Amniotic stem cell (primary cell): ENCODE results near the gene PGGHG.
"Not testable (repeated sequence)": the region's sequence is repeated elsewhere in the genome, so short reads cannot be mapped to it uniquely, and the experiment has no call there.

ENCODE experiments used
- DNase-seq: peaks from one replicate; lab custom pipeline; 2025; lab: John Stamatoyannopoulos, UW

Gene PGGHG

DNA sequence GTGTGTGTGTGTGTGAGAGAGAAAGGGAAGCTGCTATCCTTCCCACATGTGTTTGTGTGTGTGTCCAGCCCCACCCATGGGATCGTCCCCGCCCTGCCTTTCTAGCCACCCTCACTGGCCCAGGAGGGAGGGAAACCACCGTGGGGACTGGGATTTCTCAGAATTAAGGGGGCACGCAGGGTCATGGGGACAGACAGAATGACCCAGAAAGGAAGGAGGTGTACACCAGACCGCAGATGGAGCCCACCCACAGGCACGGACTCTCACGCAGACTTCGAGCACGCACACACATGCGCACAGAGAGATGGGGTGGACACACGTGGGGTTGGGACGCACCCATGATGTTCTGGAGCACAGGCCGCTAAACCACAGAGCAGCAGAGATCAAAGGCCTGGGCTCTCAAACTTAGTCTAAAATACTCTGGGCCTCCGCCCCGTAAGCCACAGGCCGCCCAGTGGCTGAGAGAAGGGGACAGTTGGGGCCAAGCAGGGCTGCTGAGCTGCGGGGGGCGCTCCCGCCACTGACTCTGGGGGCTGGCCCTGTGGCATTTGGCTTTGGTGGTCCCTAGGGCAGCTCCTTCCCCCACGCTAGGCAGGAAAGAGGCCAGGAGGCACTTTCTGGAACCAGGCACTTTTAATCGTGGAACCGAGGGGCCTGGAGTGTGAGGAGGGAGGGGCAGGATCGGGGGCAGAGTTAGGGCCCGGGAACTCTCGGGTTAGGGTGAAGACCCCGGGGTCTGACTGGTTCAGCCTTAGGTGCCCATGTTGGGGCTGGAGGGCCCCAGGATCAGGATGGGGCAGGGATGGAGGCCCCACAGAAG is 8.9 kb downstream of the PGGHG start:
- DNase-seq: no peak

DNA sequence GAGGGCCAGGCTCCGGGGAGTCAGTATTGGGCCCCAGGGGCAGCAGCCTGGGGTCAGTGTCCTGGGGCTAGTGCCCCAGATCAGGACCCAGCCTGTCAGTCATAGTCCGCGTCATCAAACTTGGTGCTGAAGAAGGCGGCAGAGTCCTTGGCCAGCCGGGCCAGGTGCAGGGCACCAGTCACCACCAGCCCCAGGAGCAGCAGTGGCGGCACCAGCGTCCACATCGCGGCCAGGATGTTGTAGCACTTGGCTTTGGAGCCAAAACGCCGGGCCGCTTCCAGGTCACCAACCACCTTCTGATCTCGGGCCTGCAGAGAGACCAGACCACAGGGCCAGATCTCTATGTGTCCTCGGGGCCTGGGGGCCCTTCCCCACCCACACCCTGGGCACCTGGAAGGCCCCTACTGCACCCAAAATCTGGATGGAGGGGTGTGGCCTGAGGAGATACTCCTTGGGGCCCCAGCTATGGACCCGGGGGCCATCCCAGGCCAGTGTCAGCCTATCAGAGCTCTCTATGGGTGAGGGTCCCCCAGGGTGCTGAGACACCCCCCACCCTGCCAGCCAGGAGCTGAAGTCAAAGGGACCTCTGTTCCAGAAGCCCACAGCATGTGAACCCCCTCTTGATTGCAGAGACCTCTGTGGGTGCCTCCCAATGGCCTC is 9.6 kb downstream of the PGGHG start:
- no peak for DNase-seq

DNA sequence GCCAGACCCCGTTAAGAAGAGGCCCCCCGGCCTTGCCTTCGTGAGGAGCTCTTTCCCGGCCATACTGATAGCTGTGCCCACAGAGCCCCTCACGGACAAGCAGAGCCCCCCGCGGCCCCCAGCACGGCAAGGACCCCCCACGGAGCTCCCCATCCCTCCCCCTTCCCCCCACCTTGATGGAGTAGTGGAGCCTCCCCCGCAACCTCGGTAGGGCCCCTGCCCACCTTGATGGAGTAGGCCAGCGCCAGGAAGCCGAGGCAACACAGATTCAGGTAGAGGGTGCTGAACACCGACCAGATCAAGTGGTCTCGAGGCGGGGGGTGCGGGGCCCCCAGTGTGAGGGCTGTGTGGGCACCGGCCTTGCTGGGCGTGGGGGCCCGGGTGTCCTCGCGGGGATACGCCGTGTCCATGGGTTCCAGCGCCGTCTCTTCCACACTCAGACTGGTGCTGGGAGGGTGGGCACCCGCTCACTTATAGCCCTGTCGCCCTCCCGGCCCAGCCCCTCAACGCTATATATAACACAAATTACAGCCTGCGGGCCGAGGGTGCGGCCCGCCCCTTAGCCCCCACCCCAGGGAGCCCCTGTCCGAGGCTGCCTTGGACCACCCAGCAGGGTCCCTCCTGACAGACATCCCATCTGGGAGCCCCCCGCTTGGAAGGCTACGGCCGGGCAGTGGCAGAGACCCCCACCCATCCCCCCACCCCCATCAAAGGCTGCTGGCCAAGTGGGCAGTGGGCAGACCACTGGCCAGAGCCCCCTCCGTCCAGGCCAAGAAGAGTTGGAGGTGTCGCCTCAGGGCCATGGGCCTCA is 10.4 kb downstream of the PGGHG start, which contains the start of gene IFITM5:
IFITM5 (minus strand) TSS at position 446 of the 811 bp plus-strand sequence; CDS start at position 410, 36 bp downstream.
- DNase-seq: no peak

DNA sequence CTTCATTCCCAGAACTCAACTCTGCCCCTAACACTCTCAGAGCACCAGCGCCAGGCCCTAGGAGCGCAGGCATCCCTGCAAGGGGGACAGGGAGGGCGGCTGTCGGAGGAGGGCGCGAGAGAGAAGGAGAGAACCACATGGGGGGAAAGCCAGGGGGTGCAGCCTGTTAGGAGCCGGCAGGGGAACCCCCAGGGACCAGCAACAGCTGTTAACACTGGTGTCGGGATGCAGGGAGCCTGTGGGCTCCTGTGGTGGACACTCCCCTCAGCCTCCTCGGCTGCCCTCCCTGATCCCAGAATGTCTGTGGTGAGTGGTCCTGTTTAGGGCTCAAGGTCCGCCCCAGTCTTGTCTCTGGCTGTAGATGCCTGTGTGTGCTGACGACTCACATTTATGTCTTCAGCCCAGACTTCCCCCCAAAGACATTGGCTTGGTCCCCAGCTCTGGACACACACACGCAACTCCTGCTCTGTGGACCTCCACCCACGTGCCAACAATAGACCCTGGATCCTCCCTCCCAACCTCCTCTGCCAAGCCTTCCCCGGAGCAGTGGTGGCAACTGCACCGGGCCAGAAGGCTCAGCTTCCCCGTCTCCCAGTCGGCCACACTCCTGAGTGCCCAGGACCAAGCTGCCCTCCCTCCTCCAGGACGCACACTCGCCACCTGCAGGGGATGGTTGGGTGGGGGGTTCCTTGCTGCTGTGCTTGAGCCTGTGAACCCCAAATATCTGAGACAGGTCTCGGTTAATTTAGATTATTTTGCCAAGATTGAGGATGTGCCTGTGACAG is 11.2 kb downstream of the PGGHG start:
- no peak for DNase-seq

DNA sequence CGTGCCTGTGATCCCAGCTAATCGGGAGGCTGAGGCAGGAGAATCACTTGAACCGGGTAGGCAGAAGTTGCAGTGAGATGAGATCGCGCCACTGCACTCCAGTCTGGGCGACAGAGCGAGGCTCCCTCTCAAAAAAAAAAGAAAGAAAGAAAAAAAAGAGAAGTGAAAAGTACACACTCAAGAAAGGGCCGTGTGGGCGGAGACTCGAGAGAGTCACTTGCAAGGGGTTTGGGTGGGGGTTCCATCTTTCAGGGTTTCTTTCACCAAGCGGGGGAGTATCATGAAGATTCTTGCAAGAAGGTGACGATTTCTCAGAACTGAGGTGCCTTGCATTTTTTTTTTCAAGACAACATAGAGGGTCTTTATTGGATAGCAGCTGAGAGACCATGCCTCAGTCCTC is 14.4 kb downstream of the PGGHG start:
- no peak for DNase-seq

DNA sequence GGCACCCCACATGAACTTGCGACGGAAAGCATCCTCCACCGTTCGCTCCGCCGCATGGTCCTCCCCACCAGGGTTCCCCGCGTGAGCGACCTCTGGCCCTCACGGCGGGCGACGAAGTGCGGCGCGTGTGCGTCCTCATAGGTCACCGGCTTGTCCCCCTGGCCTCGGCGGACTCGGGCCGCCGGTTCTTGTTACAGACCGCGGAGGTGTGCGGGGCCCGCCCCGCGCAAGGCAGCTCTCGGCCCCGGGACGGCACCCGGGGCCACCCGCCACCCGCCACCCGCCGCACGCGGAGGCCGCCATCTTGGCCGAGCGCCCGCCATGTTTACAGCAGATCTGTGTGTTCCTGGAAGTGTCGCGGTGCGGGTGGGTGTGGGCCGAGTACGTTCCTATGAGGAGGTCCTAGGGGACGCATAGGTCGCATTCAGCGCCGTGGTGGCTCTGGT is 15.2 kb downstream of the PGGHG start:
- no peak for DNase-seq

DNA sequence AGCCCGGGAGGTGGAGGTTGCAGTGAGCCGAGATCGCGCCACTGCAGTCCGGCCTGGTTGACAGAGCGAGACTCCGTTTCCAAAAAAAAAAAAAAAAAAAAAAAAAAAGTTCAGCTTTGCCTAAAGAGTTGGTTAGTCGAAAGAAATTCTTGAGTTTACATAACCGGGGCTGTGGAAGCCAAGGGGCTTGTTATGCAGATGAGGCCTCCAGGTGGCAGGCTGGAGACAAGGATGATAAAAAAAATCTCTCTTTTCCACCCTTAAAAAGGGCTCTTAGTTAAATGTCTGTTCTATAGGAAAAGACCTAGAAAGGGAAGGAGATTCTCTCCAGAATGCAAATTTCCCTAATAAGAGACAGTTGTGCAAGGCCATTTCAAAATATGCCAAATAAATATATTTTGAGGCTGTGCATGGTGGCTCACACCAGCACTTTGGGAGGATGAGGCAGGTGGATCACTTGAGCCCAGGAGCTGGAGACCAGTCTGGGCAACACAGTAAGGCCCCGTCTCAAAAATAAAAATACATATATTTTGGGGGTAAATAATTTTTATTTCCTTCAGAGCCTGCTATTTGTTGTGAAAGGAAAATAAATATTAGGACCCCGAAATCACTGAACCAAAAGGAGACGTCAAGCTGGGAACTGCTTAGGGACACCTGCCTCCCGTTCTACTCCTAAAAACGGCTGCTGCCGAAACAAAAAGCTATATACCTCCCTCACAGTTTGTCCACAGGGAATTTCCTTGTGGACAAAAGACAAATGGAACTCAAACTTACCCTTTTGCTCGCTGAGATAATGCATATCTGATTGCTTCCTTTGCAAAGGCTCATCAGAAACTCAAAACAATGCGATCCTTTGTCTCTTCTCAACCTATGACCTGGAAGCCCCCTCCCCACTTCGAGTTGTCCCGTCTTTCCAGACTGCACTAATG is 16.3 kb downstream of the PGGHG start:
- DNase-seq: peak; percentile 36

DNA sequence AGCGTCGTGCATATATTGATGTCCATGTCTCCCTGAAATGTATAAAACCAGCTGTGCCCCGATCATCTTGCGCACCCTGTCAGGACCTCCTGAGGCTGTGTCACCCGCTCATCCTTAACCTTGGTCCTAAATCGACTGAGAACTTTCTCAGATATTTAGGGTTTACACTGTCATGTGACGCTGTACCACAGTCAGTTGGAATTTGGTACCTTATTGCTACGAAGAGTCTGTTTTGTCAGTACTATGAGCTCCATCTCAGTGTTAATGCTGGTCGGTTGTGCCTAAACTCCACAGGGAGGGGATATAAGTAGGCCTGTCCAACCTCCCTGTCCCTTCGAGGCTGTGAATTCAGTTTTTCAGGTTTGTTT is 16.9 kb downstream of the PGGHG start:
- DNase-seq: no peak

DNA sequence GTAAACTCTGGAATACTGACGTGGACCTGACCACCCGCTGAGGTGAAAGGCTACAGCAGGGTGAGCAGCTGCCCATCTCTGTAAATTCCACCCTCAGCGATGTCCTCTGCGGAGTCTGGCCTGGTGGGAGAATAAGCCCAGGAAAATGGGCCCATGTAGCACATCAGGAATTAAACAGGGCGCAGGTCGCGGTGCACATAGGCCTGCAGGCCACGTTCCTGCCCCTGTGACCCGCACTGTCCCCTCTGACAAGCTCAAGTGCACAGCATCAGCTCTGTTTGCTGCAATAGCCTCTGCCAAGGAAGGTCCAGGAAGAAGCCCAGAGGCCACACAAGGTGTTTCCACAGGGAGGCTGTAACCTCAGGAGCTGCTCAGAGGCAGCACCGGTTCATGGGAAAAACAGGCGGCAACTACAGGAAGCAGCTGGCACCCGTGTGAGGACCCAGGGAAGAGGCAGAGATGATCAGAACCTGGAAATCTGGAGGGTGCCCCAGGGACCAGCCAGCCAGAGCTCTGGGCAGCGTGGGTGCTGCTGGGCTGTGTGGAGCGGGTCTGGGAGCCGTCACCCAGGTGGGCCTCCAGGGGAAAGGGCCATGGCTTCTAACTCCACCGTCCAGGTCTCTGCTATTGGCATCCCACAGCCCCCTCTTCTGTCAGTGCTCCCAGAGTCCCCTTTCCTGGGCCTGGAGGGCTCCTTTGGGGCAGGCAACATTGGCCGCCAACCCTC is 17.9 kb downstream of the PGGHG start:
- DNase-seq: no peak

DNA sequence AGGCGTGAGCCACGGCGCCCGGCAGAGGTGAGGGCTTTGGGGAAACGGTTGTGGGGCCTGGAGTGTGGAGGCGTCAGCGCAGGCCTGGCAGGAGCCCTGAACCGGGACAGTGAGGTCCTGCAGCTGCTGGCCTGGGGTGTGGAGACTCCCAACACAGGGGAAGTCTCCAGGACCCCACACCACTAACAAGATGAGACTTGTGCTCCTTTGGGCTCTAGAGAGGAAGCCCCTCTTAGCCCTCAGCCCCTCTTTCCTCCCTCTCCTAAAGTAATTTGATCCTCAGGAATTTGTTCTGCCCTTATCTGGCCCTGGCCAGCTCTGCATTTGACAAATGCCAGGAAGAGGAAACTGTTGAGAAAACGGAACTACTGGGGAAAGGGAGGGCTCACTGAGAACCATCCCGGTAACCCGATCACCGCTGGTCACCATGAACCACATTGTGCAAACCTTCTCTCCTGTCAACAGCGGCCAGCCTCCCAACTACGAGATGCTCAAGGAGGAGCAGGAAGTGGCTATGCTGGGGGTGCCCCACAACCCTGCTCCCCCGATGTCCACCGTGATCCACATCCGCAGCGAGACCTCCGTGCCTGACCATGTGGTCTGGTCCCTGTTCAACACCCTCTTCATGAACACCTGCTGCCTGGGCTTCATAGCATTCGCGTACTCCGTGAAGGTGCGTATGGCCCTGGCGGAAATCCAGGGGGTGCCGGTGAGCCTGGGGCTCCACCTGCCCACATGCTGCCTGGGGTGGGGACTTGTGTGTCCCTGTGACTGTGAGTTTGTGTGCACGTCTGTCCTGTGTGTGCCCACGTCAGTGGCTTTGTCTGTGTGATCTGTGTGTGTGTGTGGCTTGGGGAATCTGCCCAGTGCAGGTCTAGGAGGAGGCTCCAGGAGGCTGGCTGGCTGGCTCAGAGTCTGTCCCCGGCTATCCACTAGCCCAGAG is 19.1 kb downstream of the PGGHG start, which contains the start of gene IFITM2:
IFITM2 (plus strand) TSS at position 51 of the 943 bp plus-strand sequence; CDS start at position 428, 377 bp downstream.
- DNase-seq: peak; percentile 51

DNA sequence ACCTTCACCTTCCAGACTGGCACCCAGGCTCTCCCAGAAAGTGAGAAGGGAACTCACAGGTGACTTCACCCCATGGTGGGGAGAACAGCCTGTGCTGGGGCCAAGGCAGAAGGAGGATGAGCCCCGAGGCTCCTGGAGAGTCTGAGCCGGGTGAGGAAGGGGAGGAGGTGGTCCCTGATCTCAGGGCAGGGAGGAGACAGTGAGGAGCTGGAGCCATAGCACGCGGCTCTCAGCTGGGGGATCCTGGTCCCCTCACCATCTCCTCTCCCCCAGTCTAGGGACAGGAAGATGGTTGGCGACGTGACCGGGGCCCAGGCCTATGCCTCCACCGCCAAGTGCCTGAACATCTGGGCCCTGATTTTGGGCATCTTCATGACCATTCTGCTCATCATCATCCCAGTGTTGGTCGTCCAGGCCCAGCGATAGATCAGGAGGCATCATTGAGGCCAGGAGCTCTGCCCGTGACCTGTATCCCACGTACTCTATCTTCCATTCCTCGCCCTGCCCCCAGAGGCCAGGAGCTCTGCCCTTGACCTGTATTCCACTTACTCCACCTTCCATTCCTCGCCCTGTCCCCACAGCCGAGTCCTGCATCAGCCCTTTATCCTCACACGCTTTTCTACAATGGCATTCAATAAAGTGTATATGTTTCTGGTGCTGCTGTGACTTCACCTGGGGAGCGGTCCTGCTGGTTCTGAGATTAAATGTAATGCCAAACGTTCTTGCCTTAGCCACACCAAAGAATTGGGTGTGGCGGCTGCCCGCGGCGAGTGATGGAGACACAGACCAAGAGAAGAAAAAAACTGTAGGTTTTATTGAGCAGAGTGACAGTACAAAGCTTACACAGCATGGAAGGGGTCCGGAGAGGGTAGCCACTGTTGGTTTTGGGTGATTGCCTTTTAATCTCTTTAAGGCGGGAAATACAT is 20.1 kb downstream of the PGGHG start:
- DNase-seq: not testable (repeated sequence)

DNA sequence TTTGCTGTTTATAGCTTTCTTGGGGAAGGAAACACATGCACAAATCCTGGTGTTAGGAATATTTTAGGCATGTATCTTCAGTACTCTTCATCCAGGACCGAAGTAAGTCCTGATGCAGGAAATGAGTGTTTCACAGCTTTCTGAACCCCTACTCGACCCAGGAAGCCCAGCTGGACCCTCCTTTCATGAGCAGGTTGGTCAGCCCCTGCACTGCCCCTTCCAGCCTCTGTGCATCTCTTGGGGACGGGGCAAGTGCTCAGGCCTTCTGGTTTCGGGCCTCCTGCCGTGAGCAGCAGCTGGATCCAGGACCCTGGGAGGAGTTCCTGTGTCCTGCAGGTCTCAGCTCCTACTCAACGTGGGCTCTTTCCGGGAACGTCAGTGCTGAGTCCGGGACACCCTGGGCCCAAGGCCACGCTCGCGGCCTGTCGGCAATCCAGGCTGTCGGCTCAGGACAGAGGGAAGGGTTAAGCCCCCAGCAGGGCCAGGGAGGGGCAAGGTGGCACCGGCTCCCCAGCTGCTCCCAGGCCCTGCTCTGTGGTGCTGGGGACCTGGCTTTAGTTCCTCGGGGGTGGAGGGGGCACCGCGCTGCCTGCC is 21.1 kb downstream of the PGGHG start:
- DNase-seq: not testable (repeated sequence)

DNA sequence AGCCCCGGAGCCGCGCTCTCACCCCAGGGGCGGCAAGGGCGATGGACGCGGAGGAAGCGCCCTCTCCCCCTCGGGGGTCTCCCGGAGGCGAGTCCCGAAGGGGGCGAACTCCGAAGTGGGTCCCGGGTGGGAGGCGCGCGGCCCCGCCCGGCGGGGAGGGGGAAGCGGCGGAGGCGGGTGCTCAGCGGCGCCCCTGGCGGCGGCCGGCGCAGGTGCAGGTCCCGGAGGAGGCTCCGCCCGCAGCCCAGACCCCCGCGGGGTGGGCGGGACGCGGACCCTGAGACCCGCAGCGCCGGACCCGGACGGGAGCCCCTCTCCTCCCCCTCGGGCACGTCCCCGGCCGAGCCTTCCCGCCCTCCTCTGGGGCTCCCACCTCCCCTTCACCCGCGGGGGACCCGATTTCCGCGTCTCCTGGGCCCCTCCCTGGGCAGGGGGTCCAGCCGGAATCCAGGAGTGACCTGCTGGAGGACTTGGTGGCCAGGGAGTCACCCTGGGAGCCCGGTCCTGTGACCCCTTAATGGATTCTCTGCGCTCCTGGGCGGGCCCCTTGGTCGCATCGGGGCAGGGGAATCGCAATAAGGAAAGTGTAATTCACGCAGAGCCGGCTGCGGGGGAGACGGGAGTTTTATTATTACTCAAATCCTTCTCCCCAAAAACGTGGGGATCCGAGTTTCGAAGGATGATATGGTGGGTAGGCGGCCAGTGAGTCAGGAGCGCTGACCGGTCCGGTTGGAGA is 22.3 kb downstream of the PGGHG start:
- not testable (repeated sequence) for DNase-seq

DNA sequence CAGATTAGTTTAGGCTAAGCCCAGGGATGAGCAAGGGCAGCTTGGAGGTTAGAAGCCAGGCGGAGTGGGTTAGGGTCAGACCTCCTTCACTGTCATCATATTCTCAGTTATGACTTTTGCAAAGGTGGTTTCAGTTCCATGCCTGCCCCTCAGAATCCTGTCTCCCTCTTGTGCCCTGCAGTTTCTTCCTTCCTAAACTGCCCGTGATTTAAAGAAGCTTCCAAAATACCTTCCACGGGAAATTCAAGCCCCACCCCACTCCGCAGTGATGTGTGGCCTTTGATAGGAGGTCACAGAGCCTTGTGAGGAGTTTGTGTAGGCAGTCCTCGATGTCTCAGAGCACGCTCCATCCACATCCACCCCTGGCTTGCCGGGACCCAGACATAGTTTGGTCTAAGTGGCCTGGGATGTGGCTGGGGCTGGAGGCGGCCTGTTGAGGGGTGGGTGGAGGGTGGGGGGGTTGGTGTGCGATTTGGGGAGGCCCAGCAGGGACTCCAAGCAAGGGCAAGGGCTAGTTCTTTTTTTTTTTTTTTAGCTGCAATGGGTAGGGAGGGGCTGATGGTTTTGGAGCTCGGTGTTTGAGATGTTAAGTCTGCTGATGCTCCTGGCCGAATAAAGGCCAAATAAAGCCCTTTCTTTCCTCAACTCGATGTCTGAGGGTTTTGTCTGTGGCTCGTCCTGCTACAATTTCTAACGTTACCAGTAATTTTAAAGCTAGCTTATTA is 23.3 kb downstream of the PGGHG start:
- no peak for DNase-seq

DNA sequence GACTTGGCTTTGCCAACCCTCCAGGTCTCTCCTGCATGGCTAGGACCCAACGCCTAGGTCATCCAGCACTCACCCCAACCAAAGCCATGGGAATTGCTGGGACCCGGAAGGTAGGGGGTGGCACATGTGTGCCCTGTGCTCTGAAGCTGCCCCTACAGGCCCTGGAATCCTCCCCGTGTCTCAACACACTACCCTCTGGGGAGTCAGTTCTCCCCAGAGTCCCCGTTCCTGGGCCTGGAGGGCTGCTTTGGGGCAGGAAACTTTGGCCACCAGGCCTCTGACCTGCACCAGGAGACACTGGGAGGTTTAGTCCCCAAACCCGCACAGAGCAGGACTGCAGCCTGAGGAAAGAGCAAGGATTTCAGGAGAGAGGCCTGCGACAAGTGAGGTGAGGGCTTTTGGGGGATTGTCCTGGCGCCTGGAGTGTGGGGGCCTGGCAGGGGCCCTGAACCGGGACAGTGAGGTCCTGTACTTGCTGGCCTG is 24.4 kb downstream of the PGGHG start:
- DNase-seq: no peak
